ENCODE measurements around the gene RNF207. TPM values are rescaled to one million over a fixed set of nuclear protein-coding genes. Genes with fewer than 3 reads are reported as not detected.

The RNF207 gene
- total RNA-seq, 1 donor from 2014 or later: 3.1 TPM

DNA sequence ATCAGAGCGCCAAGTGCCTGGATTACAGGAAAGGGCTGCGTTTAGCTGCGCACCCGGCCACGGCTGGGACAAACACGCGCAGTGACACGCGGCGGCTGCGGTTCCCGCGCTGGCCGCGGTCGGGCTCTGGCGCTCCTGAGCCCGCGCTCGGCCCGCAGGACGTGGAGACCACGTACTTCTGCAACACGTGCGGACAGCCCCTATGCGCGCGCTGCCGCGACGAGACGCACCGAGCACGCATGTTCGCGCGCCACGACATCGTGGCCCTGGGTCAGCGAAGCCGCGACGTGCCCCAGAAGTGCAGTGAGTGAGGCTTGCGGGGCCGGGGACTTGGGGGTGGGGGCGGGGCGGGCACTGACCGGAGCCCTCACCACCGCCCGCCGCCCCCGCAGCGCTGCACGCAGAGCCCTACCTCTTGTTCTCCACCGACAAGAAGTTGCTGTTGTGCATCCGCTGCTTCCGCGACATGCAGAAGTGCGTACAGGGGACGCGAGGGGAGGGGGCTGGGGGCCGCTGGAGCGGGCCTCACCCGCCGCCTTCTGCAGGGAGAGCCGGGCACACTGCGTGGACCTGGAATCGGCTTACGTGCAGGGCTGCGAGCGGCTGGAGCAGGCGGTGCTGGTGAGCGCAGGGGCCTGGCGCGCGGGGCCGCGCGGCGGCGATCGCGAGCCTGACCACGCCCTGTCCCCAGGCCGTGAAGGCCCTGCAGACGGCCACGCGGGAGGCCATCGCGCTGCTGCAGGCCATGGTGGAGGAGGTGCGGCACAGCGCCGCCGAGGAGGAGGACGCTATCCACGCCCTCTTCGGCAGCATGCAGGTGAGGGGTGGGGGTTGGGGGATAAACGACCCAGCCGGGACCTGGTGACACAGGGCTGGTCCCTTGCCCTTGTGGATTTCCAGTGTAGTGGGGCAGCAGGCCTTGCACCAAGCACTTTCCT, 3.1 kb downstream of the RNF207 start:
- H3K27me3 ChIP-seq: peaks cover 49% of the 10 kb centered on the region
- no peaks in the 10 kb centered on the region for H3K36me3 ChIP-seq
- peak overlapping the region; percentile 92 for H3K4me2 ChIP-seq
- H3K27ac ChIP-seq: no peak overlapping the region
- H3F3A ChIP-seq (ENCODE audit: low read depth): peaks cover 44% of the 10 kb centered on the region
- H3K27me3 Mint-ChIP-seq (ENCODE audit: insufficient read depth, low read depth): peaks cover 18% of the 10 kb centered on the region
- H3K36me3 Mint-ChIP-seq: no peaks in the 10 kb centered on the region
- peak overlapping the region; percentile 75 for H3K4me3 Mint-ChIP-seq
- H2AFZ ChIP-seq (replicated peaks): peak overlapping the region; percentile 85
- H3K4me1 ChIP-seq: peaks cover 14% of the 10 kb centered on the region
- peak; percentile 82 for DNase-seq (ENCODE audit: low spot score)
- peak overlapping the region; percentile 46 for H3K4me3 ChIP-seq
- no peak overlapping the region for H3K9ac ChIP-seq
- H3K4me1 Mint-ChIP-seq: peaks cover 11% of the 10 kb centered on the region
- H3K79me2 ChIP-seq (ENCODE audit: low read depth): no peaks in the 10 kb centered on the region
- no peak overlapping the region for H3K27ac Mint-ChIP-seq
- no peaks in the 10 kb centered on the region for H3K9me3 ChIP-seq (ENCODE audit: low read depth)
- no peaks in the 10 kb centered on the region for H3K9me3 Mint-ChIP-seq
- TF ChIP-seq EZH2phosphoT487 (IDR thresholded peaks at IDR 0.05) (no peak), EZH2 (IDR thresholded peaks at IDR 0.05) (peak; percentile 14), CTCF (IDR thresholded peaks at IDR 0.05) (peak; percentile 49)
- H4K20me1 ChIP-seq (ENCODE audit: low read depth): peaks cover 3% of the 10 kb centered on the region

GRCh38 chr1:6209661-6210580, 4.0 kb downstream of the RNF207 start:
- Mint-ChIP-seq H3K27me3 (ENCODE audit: insufficient read depth, low read depth) (peaks cover 20% of the 10 kb centered on the region), H3K27ac (no peak overlapping the region), H3K4me3 (peak overlapping the region; percentile 75), H3K4me1 (peaks cover 9% of the 10 kb centered on the region), H3K36me3 (no peaks in the 10 kb centered on the region), H3K9me3 (no peaks in the 10 kb centered on the region)
- peaks cover 36% of the 10 kb centered on the region for H3F3A ChIP-seq (ENCODE audit: low read depth)
- H2AFZ ChIP-seq (replicated peaks): peak overlapping the region; percentile 85
- peak; percentile 38 for DNase-seq (ENCODE audit: low spot score)
- H3K4me3 ChIP-seq: peak overlapping the region; percentile 46
- peak overlapping the region; percentile 92 for H3K4me2 ChIP-seq
- no peaks in the 10 kb centered on the region for H3K9me3 ChIP-seq (ENCODE audit: low read depth)
- no peaks in the 10 kb centered on the region for H3K79me2 ChIP-seq (ENCODE audit: low read depth)
- H3K36me3 ChIP-seq: no peaks in the 10 kb centered on the region
- no peak overlapping the region for H3K27ac ChIP-seq
- peaks cover 3% of the 10 kb centered on the region for H4K20me1 ChIP-seq (ENCODE audit: low read depth)
- H3K4me1 ChIP-seq: peaks cover 14% of the 10 kb centered on the region
- H3K27me3 ChIP-seq: peaks cover 49% of the 10 kb centered on the region
- no peak for TF ChIP-seq EZH2 (IDR thresholded peaks at IDR 0.05)
- no peak for TF ChIP-seq CTCF (IDR thresholded peaks at IDR 0.05)
- no peak for TF ChIP-seq EZH2phosphoT487 (IDR thresholded peaks at IDR 0.05)
- H3K9ac ChIP-seq: no peak overlapping the region

DNA sequence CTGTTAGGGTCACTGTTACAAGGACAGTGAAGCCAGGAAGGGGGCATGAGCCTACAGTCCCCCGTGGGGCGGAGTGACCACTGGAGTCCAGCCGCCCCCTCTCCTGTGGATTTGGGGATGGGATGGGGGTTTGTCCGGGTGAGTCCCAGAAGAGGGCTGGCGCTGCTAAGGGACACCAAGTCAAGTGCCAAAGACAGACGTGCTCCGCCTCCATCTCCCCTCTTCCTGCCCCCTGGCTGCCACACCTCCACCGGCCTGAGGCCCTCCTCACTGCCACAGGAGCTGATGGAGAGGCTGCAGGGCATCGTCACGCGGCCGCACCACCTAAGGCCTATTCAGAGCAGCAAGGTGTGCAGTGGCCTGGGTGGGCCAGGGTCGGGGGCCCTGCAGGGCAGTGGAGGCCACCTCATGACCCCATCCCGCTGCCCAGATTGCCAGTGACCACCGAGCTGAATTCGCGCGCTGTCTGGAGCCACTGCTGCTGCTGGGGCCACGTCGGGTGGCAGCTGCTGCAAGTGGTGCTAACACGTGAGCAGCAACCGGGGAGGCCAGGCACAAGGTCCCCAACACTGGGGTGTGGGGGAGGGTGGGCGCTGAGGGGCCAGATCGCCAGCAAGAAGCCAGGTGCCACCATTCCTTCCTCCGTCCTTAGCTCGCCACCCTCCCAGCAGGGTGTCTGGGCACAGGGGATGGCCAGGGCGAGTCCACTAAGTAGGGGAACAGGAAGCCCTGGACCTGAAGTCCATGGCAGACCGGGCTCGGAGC, 4.9 kb downstream of the RNF207 start:
- peaks cover 42% of the 10 kb centered on the region for H3K27me3 ChIP-seq
- H3K79me2 ChIP-seq (ENCODE audit: low read depth): no peaks in the 10 kb centered on the region
- Mint-ChIP-seq H3K9me3 (no peaks in the 10 kb centered on the region), H3K36me3 (no peaks in the 10 kb centered on the region), H3K27ac (no peak overlapping the region), H3K4me1 (peaks cover 6% of the 10 kb centered on the region), H3K27me3 (ENCODE audit: insufficient read depth, low read depth) (peaks cover 23% of the 10 kb centered on the region), H3K4me3 (no peak overlapping the region)
- peaks cover 27% of the 10 kb centered on the region for H3F3A ChIP-seq (ENCODE audit: low read depth)
- H3K27ac ChIP-seq: no peak overlapping the region
- H3K4me1 ChIP-seq: peaks cover 14% of the 10 kb centered on the region
- H3K9me3 ChIP-seq (ENCODE audit: low read depth): no peaks in the 10 kb centered on the region
- TF ChIP-seq EZH2phosphoT487 (IDR thresholded peaks at IDR 0.05): no peak
- no peak for TF ChIP-seq CTCF (IDR thresholded peaks at IDR 0.05)
- TF ChIP-seq EZH2 (IDR thresholded peaks at IDR 0.05): no peak
- H4K20me1 ChIP-seq (ENCODE audit: low read depth): peaks cover 3% of the 10 kb centered on the region
- no peak overlapping the region for H2AFZ ChIP-seq (replicated peaks)
- H3K4me2 ChIP-seq: no peak overlapping the region
- no peak for DNase-seq (ENCODE audit: low spot score)
- no peaks in the 10 kb centered on the region for H3K36me3 ChIP-seq
- H3K4me3 ChIP-seq: no peak overlapping the region
- no peak overlapping the region for H3K9ac ChIP-seq
